Measurements from ENCODE around the gene DMRT1.
A peak's percentile ranks its signal among the peaks of the same experiment; 100 is the strongest.

DMRT1 gene

GRCh38 chr9:1005043-1005667 lies 163.7 kb downstream of the DMRT1 start:
- DNase-seq = peak; percentile 53

GRCh38 chr9:1007312-1007711 lies 165.8 kb downstream of the DMRT1 start:
- no peak for DNase-seq

GRCh38 chr9:1008216-1008615 lies 166.7 kb downstream of the DMRT1 start:
- DNase-seq = peak; percentile 33

GRCh38 chr9:1009101-1009707 lies 167.7 kb downstream of the DMRT1 start:
- peak; percentile 69 for DNase-seq

GRCh38 chr9:1013021-1013420 lies 171.5 kb downstream of the DMRT1 start:
- DNase-seq = no peak

GRCh38 chr9:1014225-1014624 lies 172.7 kb downstream of the DMRT1 start:
- no peak for DNase-seq

- no peak for DNase-seq
These were observed 173.1 kb downstream of the DMRT1 start for GRCh38 chr9:1014640-1015039.

GRCh38 chr9:1018121-1018520 lies 176.6 kb downstream of the DMRT1 start:
- DNase-seq = no peak

All from fibroblast of skin of right quadriceps (primary cell).